Vagina (tissue), 2 donors: ENCODE results near the gene NIPAL4.

Source experiments
- CTCF ChIP-seq, 3 experiments: fragments of 450-650 bp in 2 of 3; fragments of 200-600 bp in 1 of 3; sonication (generic) in 1 of 3; IDR thresholded peaks; one replicate each; pipeline ENCODE4 v1.5.1; 2017 to 2019; ENCODE audit warnings: antibody characterized with exemption in 3 of 3, mild to moderate bottlenecking in 2 of 3, moderate library complexity in 2 of 3
- POLR2A ChIP-seq, 2 donors: fragments of 450-650 bp; IDR thresholded peaks; one replicate each; pipeline ENCODE4 v1.6.1; 2017; ENCODE audit warnings: antibody characterized with exemption in 2 of 2, mild to moderate bottlenecking in 2 of 2, moderate library complexity in 2 of 2
- POLR2AphosphoS5 ChIP-seq, 2 donors: sonication (generic); formaldehyde crosslinking; IDR thresholded peaks; one replicate each; pipeline ENCODE4 v1.9.0; 2017; ENCODE audit warnings: antibody characterized with exemption in 2 of 2, mild to moderate bottlenecking in 2 of 2, low read depth in 1 of 2; ENCODE audit not compliant: insufficient read depth in 1 of 2

GRCh38 chr5:157509587-157509986 lies 49.6 kb downstream of the NIPAL4 start:
- TF ChIP-seq CTCF (IDR thresholded peaks at IDR 0.05) (no peak), POLR2AphosphoS5 (IDR thresholded peaks at IDR 0.05; ENCODE audit: insufficient read depth in 1 of 2, low read depth in 1 of 2) (no peak), POLR2A (IDR thresholded peaks at IDR 0.05) (no peak)
